HepG2 (cell line): ENCODE measurements around the gene ATRN. TPM values are rescaled to one million over a fixed set of nuclear protein-coding genes. Genes with fewer than 3 reads are reported as not detected.

ENCODE experiments used
- ARNT2 ChIP-seq: sonication (generic); formaldehyde crosslinking; IDR thresholded peaks from 2 replicates; pipeline ENCODE4 v1.8.0; 2022; ENCODE audit warnings: mild to moderate bottlenecking, low read depth, missing genetic modification reagents, moderate library complexity
- E2F2 ChIP-seq: sonication (generic); formaldehyde crosslinking; IDR thresholded peaks from 2 replicates; pipeline ENCODE4 v1.4.0; 2020; ENCODE audit warnings: missing genetic modification reagents, borderline replicate concordance
- FOXA3 ChIP-seq: IDR thresholded peaks from 2 replicates; pipeline ENCODE4 v1.6.1; 2016; ENCODE audit warnings: missing genetic modification reagents, missing compliant biosample characterization
- HDAC2 ChIP-seq: sonication (generic); formaldehyde crosslinking; IDR thresholded peaks from 2 replicates; pipeline ENCODE4 v1.4.0; 2020; ENCODE audit warnings: missing genetic modification reagents
- HNF4A ChIP-seq: sonication (generic); formaldehyde crosslinking; IDR thresholded peaks from 2 replicates; pipeline ENCODE4 v1.4.0; 2020; ENCODE audit warnings: missing genetic modification reagents
- ISX ChIP-seq: sonication (generic); formaldehyde crosslinking; conservative IDR thresholded peaks from 2 replicates; pipeline ENCODE4 v1.5.0; 2020; ENCODE audit warnings: missing genetic modification reagents
- JUNB ChIP-seq: sonication (generic); formaldehyde crosslinking; IDR thresholded peaks from 2 replicates; pipeline ENCODE4 v1.8.0; 2022; ENCODE audit warnings: missing genetic modification reagents, mild to moderate bottlenecking, borderline replicate concordance
- KAT7 ChIP-seq: IDR thresholded peaks from 2 replicates; pipeline ENCODE4 v1.6.1; 2018; ENCODE audit warnings: borderline replicate concordance, missing compliant biosample characterization
- KDM3A ChIP-seq: IDR thresholded peaks from 2 replicates; pipeline ENCODE4 v1.6.1; 2018; ENCODE audit warnings: low read depth, missing compliant biosample characterization
- POGZ ChIP-seq: sonication (generic); formaldehyde crosslinking; IDR thresholded peaks from 2 replicates; pipeline ENCODE4 v1.4.0; 2020; ENCODE audit warnings: mild to moderate bottlenecking, missing genetic modification reagents
- SATB2 ChIP-seq: sonication (generic); formaldehyde crosslinking; IDR thresholded peaks from 2 replicates; pipeline ENCODE4 v1.5.0; 2020; ENCODE audit warnings: missing genetic modification reagents
- SIX1 ChIP-seq: sonication (generic); formaldehyde crosslinking; IDR thresholded peaks from 2 replicates; pipeline ENCODE4 v1.4.0; 2020; ENCODE audit warnings: missing genetic modification reagents, borderline replicate concordance
- SOX13 ChIP-seq, 3 experiments: fragments of 450-650 bp in 1 of 3; sonication (generic) in 1 of 3; formaldehyde crosslinking in 1 of 3; IDR thresholded peaks in 2 of 3; conservative IDR thresholded peaks in 1 of 3; 2 replicates each; pipeline versions ENCODE4 v1.5.0 to v1.6.1; 2016 to 2020; ENCODE audit warnings: antibody characterized with exemption in 1 of 3, mild to moderate bottlenecking in 1 of 3, missing compliant biosample characterization in 1 of 3, missing genetic modification reagents in 1 of 3, moderate library complexity in 1 of 3
- STAT6 ChIP-seq: sonication (generic); formaldehyde crosslinking; IDR thresholded peaks from 2 replicates; pipeline ENCODE4 v1.4.0; 2020; ENCODE audit warnings: missing genetic modification reagents, mild to moderate bottlenecking, borderline replicate concordance
- SYNCRIP ChIP-seq: fragments of 200-400 bp; formaldehyde crosslinking; IDR thresholded peaks from 2 replicates; pipeline ENCODE4 v1.6.1; 2018; ENCODE audit warnings: mild to moderate bottlenecking, low read depth, low read length; ENCODE audit not compliant: insufficient read depth
- ZBTB25 ChIP-seq: IDR thresholded peaks from 2 replicates; pipeline ENCODE4 v1.6.1; 2018; ENCODE audit warnings: missing genetic modification reagents
- ZBTB4 ChIP-seq: sonication (generic); formaldehyde crosslinking; IDR thresholded peaks from 2 replicates; pipeline ENCODE4 v1.4.0; 2020; ENCODE audit warnings: missing genetic modification reagents, mild to moderate bottlenecking, borderline replicate concordance
- ZBTB7A ChIP-seq: sonication (generic); formaldehyde crosslinking; IDR thresholded peaks from 2 replicates; pipeline ENCODE4 v1.8.0; 2022; ENCODE audit warnings: mild to moderate bottlenecking, missing genetic modification reagents
- ZBTB8A ChIP-seq: sonication (generic); formaldehyde crosslinking; IDR thresholded peaks from 2 replicates; pipeline ENCODE4 v1.4.0; 2020; ENCODE audit warnings: mild to moderate bottlenecking, low read depth, missing genetic modification reagents, borderline replicate concordance
- ZNF563 ChIP-seq: sonication (generic); formaldehyde crosslinking; IDR thresholded peaks from 2 replicates; pipeline ENCODE4 v1.8.0; 2022; ENCODE audit warnings: mild to moderate bottlenecking, moderate library complexity, missing genetic modification reagents
- ZNF589 ChIP-seq: sonication (generic); formaldehyde crosslinking; conservative IDR thresholded peaks from 2 replicates; pipeline ENCODE4 v1.8.0; 2022; ENCODE audit warnings: mild to moderate bottlenecking, moderate library complexity, missing genetic modification reagents
- ZNF614 ChIP-seq: IDR thresholded peaks from 2 replicates; pipeline ENCODE4 v1.6.1; 2018; ENCODE audit warnings: missing biosample characterization, missing genetic modification reagents, inconsistent platforms, borderline replicate concordance
- ZNF841 ChIP-seq: sonication (generic); formaldehyde crosslinking; IDR thresholded peaks from 2 replicates; pipeline ENCODE4 v1.8.1; 2023; ENCODE audit warnings: missing genetic modification reagents, borderline replicate concordance
- polyA plus RNA-seq, 8 experiments: library from polyadenylated mRNA; depleted of rRNA in 3 of 8; stranded (reverse) in 7 of 8; unstranded in 1 of 8; fragments of >200 nt; fragmentation: Illumina TruSeq in 4 of 8; extraction: Trizol in 4 of 8; gene quantifications; 2 replicates each; pipeline versions ENCODE4 v1.2.1 to v1.2.3, GENCODE V29; 2011 to 2016; ENCODE audit warnings: low read depth in 4 of 8, missing spikeins in 1 of 8, mixed read lengths in 1 of 8; ENCODE audit not compliant: insufficient read depth in 1 of 8
- total RNA-seq, 5 experiments: library from RNA; depleted of rRNA; stranded (reverse); fragments of >200 nt; fragmentation: Illumina TruSeq; extraction: Trizol; gene quantifications; 2 replicates each; pipeline ENCODE4 v1.2.3, GENCODE V29; 2016; ENCODE audit warnings: low read depth in 1 of 5

ATRN gene
- total and polyA plus RNA-seq, 2 of the 13 experiments (the other 11 are each of a cell fraction or from before 2014, with no cell fraction given), result 44.2 to 81.1 TPM

GRCh38 chr20:3483309-3483708 is 12.5 kb downstream of the ATRN start (continued):
- TF ChIP-seq ZBTB4 (CRISPR knock-in tag), result no peak
- no peak for TF ChIP-seq KDM3A (CRISPR knock-in tag)
- no peak for TF ChIP-seq ZNF841 (CRISPR knock-in tag)
- TF ChIP-seq KAT7 (CRISPR knock-in tag), result peak; percentile 31; the same call in 1 of the 2 replicates
- TF ChIP-seq FOXA3, result peak; percentile 41; the same call in 1 of the 2 replicates
- no peak for TF ChIP-seq ZNF563 (CRISPR knock-in tag)
- TF ChIP-seq STAT6 (CRISPR knock-in tag), result no peak
- TF ChIP-seq SOX13 (IDR thresholded peaks at IDR 0.05), result no peak
- TF ChIP-seq SOX13 (CRISPR knock-in tag; conservative IDR thresholded peaks at IDR 0.05 in 1 of 2, IDR thresholded peaks at IDR 0.05 in 1 of 2), result peak in 1 of 2 experiments; percentile 57; a peak in 1 of 4 replicates
- TF ChIP-seq SATB2 (CRISPR knock-in tag), result no peak
- no peak for TF ChIP-seq ZBTB25 (CRISPR knock-in tag)
- peak; percentile 73 for TF ChIP-seq POGZ (CRISPR knock-in tag)
- TF ChIP-seq ARNT2 (CRISPR knock-in tag), result no peak
- no peak for TF ChIP-seq ZNF589 (CRISPR knock-in tag)
- peak; percentile 41; the same call in 1 of the 2 replicates for TF ChIP-seq SIX1 (CRISPR knock-in tag)
- TF ChIP-seq E2F2 (CRISPR knock-in tag), result no peak
- peak; percentile 58 for TF ChIP-seq HNF4A (CRISPR knock-in tag)
- TF ChIP-seq JUNB, result no peak
- no peak for TF ChIP-seq ZBTB8A
- TF ChIP-seq ZNF614 (CRISPR knock-in tag), result peak; percentile 41; the same call in 1 of the 2 replicates
- no peak for TF ChIP-seq ZBTB7A
- TF ChIP-seq ISX (CRISPR knock-in tag), result no peak
- TF ChIP-seq SYNCRIP, result no peak
- peak; percentile 71; the same call in 1 of the 2 replicates for TF ChIP-seq HDAC2 (CRISPR knock-in tag)
